ENCODE data around the gene HMX1. TPM values are rescaled to one million over a fixed set of nuclear protein-coding genes. Genes with fewer than 3 reads are reported as not detected.

HMX1 gene
- total RNA-seq, 1 donor from 2014 or later = not detected

GRCh38 chr4:8837181-8837841 lies 34.3 kb downstream of the HMX1 start:
- no peak for TF ChIP-seq CTCF (IDR thresholded peaks at IDR 0.05; ENCODE audit: insufficient read depth, low read length, poor library complexity, severe bottlenecking)
- DNase-seq (ENCODE audit: low read depth) = no peak
- Histone ChIP-seq H3K36me3 (ENCODE audit: control insufficient read depth, insufficient read depth, low read length) (no peaks in the 10 kb centered on the region), H3K4me3 (ENCODE audit: low read depth, low read length) (no peak overlapping the region), H3K27me3 (ENCODE audit: control insufficient read depth, insufficient read depth, low read length) (peaks cover under 1% of the 10 kb centered on the region)

GRCh38 chr4:8836664-8837171 lies 34.9 kb downstream of the HMX1 start:
- Histone ChIP-seq H3K4me3 (ENCODE audit: low read depth, low read length) (no peak overlapping the region), H3K27me3 (ENCODE audit: control insufficient read depth, insufficient read depth, low read length) (peaks cover 2% of the 10 kb centered on the region), H3K36me3 (ENCODE audit: control insufficient read depth, insufficient read depth, low read length) (no peaks in the 10 kb centered on the region)
- TF ChIP-seq CTCF (IDR thresholded peaks at IDR 0.05; ENCODE audit: insufficient read depth, low read length, poor library complexity, severe bottlenecking) = no peak
- DNase-seq (ENCODE audit: low read depth) = no peak

GRCh38 chr4:8835521-8836365 lies 35.9 kb downstream of the HMX1 start:
- DNase-seq (ENCODE audit: low read depth) = no peak
- peaks cover 2% of the 10 kb centered on the region for H3K27me3 ChIP-seq (ENCODE audit: control insufficient read depth, insufficient read depth, low read length)
- no peak overlapping the region for H3K4me3 ChIP-seq (ENCODE audit: low read depth, low read length)
- no peak for TF ChIP-seq CTCF (IDR thresholded peaks at IDR 0.05; ENCODE audit: insufficient read depth, low read length, poor library complexity, severe bottlenecking)
- H3K36me3 ChIP-seq (ENCODE audit: control insufficient read depth, insufficient read depth, low read length) = no peaks in the 10 kb centered on the region

GRCh38 chr4:8834681-8835220 lies 36.9 kb downstream of the HMX1 start:
- no peak for TF ChIP-seq CTCF (IDR thresholded peaks at IDR 0.05; ENCODE audit: insufficient read depth, low read length, poor library complexity, severe bottlenecking)
- Histone ChIP-seq H3K36me3 (ENCODE audit: control insufficient read depth, insufficient read depth, low read length) (no peaks in the 10 kb centered on the region), H3K4me3 (ENCODE audit: low read depth, low read length) (no peak overlapping the region), H3K27me3 (ENCODE audit: control insufficient read depth, insufficient read depth, low read length) (peaks cover 2% of the 10 kb centered on the region)
- DNase-seq (ENCODE audit: low read depth) = no peak

- TF ChIP-seq CTCF (IDR thresholded peaks at IDR 0.05; ENCODE audit: insufficient read depth, low read length, poor library complexity, severe bottlenecking) = no peak
- Histone ChIP-seq H3K27me3 (ENCODE audit: control insufficient read depth, insufficient read depth, low read length) (peaks cover 2% of the 10 kb centered on the region), H3K36me3 (ENCODE audit: control insufficient read depth, insufficient read depth, low read length) (no peaks in the 10 kb centered on the region), H3K4me3 (ENCODE audit: low read depth, low read length) (no peak overlapping the region)
- no peak for DNase-seq (ENCODE audit: low read depth)
These were observed 39.3 kb downstream of the HMX1 start for GRCh38 chr4:8832113-8832915.
